ENCODE results near the gene CAVIN1. TPM values are rescaled to one million over a fixed set of nuclear protein-coding genes. Genes with fewer than 3 reads are reported as not detected.
A peak's percentile ranks its signal among the peaks of the same experiment; 100 is the strongest.

Gene CAVIN1, protein sequence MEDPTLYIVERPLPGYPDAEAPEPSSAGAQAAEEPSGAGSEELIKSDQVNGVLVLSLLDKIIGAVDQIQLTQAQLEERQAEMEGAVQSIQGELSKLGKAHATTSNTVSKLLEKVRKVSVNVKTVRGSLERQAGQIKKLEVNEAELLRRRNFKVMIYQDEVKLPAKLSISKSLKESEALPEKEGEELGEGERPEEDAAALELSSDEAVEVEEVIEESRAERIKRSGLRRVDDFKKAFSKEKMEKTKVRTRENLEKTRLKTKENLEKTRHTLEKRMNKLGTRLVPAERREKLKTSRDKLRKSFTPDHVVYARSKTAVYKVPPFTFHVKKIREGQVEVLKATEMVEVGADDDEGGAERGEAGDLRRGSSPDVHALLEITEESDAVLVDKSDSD
- polyA plus RNA-seq (2011; rRNA removed) (607 and 734 TPM in 2 replicates), polyA minus RNA-seq (2011; rRNA and poly(A)+ RNA removed) (370 and 420 TPM in 2 replicates)

DNA sequence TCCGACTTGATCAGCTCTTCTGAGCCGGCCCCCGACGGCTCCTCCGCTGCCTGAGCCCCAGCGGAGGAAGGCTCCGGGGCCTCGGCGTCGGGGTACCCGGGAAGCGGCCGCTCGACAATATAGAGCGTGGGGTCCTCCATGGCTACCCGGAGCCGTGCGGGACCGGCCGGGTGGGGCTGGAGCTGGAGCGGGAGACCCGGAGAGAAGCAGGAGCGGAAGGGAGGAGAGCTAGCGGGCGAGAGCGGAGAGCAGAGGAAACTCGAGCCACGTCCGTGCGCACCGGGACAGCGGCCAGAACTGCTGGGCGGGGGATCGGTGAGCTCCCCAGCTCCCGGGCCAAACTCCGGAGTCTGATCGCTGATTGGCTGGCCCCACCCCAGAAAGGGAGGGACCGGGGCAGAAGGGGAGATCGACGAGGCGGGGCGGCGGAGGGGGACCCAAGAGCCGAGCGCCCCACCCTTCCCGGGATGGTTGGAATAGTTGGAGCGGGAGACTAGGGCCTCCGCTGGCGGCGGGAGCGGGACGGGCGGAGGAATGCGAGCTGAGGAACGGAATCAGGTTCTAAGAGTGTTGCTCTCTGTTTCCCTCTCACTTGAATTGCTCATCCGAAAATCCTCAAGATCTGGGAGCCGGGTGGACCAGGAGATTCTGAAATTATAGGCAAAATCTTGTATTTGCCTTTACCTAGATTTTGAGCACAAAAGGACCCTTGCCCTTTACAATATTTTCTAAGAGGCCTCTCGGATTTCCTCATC is at the start of gene CAVIN1:
Gene CAVIN1, minus strand, starts transcription at position 299 of the 755 bp plus-strand sequence. Its CDS starts 159 bp downstream, at position 140.
- ChIA-PET CTCF (interaction anchor here (0.6 to 4.9 kb wide), 11 partner anchors 10 to 111 kb away, joined by 3 to 31 read pairs (median 3); partner anchors contain the start of gene STAT3), POLR2A (interaction anchor here (0.5 to 1.9 kb wide), 14 partner anchors 9 to 1904 kb away, joined by 3 to 31 read pairs (median 4); partner anchors contain the start of gene STAT3)
- TF ChIP-seq, protein P1, sequence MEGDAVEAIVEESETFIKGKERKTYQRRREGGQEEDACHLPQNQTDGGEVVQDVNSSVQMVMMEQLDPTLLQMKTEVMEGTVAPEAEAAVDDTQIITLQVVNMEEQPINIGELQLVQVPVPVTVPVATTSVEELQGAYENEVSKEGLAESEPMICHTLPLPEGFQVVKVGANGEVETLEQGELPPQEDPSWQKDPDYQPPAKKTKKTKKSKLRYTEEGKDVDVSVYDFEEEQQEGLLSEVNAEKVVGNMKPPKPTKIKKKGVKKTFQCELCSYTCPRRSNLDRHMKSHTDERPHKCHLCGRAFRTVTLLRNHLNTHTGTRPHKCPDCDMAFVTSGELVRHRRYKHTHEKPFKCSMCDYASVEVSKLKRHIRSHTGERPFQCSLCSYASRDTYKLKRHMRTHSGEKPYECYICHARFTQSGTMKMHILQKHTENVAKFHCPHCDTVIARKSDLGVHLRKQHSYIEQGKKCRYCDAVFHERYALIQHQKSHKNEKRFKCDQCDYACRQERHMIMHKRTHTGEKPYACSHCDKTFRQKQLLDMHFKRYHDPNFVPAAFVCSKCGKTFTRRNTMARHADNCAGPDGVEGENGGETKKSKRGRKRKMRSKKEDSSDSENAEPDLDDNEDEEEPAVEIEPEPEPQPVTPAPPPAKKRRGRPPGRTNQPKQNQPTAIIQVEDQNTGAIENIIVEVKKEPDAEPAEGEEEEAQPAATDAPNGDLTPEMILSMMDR (IDR thresholded peaks at IDR 0.05; ENCODE audit: insufficient read depth, low read depth, low read length), result no peak
- DNase-seq (ENCODE audit: low read depth), result peak; percentile 91
- Histone ChIP-seq H3K4me3 (ENCODE audit: low read depth, low read length) (peak within 1 kb of the TSS; percentile 64), H3K36me3 (ENCODE audit: control insufficient read depth, insufficient read depth, low read length) (no peaks in the 10 kb centered on the region), H3K27me3 (ENCODE audit: control insufficient read depth, insufficient read depth, low read length) (no peaks in the 10 kb centered on the region)

DNA sequence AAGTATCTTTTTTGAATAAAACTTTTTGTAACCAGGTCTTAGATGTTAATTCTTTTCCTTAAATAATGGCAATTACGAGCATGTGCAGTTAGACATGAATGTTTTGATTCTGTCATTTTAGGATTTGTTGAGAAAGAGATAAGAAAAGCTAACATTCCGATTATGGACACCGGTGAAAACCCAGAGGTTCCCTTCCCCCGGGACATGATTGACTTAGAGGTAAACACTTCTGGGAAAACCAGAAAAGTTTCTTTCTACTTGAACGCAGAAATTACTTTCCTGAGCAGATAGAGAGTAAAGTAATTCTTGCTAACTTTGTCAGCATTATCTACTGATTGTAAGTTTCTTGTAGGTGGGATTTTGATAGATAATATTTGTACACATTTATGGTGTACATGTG is 44.8 kb upstream of the CAVIN1 start:
- POLR2A ChIA-PET, result no interaction called here
- H3K36me3 ChIP-seq (ENCODE audit: control insufficient read depth, insufficient read depth, low read length), result peaks cover 8% of the 10 kb centered on the region
- CTCF ChIA-PET, result interaction anchor here (1.0 kb wide), 1 partner anchor 62 kb away, joined by 3 read pairs; no protein-coding TSS in a partner anchor
- DNase-seq (ENCODE audit: low read depth), result no peak
- no peaks in the 10 kb centered on the region for H3K27me3 ChIP-seq (ENCODE audit: control insufficient read depth, insufficient read depth, low read length)
- no peak overlapping the region for H3K4me3 ChIP-seq (ENCODE audit: low read depth, low read length)
- TF ChIP-seq, protein P1 (IDR thresholded peaks at IDR 0.05; ENCODE audit: insufficient read depth, low read depth, low read length), result no peak

DNA sequence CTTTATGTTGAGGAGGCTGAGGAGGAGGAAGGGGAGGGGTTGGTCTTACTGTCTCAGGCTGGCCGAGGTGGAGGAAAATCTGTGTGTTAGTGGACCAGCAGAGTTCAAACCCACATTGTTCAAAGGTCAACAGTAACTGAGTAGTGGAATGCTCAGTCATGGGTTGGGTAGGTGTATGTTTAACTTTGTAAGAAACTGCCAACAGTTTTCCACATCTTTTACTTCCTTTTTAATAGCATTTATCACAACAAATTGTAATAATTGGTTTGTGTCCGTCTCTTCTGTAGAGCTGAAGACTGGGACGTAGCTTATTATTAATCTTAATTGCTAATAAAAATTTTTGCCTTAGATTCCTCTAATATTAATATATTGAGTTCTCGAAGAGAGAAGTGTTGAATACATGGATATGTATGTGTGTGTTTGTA is 40.9 kb upstream of the CAVIN1 start:
- peaks cover 2% of the 10 kb centered on the region; the same call in 1 of the 2 replicates for H3K36me3 ChIP-seq (ENCODE audit: control insufficient read depth, insufficient read depth, low read length)
- CTCF ChIA-PET, result interaction anchor here (1.0 kb wide), 1 partner anchor 41 kb away, joined by 4 read pairs; the partner anchor contains the start of gene CAVIN1

DNA sequence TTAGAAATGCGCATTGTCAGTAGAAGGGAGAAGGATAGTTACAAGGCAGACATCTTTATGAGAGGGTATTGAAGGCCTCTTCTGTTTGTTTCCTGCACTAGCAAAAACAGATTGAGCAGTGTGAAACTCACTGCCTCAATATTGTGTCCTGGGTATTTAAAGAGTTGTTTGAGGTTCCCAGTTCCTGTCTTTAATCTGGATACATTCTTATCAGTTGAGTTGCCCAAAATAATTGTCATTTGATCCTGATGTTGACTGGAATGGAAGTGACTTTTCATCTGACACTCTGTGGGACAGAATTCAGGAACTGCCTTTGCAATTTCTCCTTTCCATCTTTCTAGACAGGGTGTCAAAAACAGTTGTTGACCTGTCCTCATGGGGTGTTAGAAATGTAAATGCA is 37.3 kb upstream of the CAVIN1 start:
- ChIA-PET CTCF (interaction anchor here (0.8 to 2.4 kb wide), 10 partner anchors 9 to 148 kb away, joined by 3 to 6 read pairs (median 4); no protein-coding TSS in a partner anchor), POLR2A (no interaction called here)
- Histone ChIP-seq H3K27me3 (ENCODE audit: control insufficient read depth, insufficient read depth, low read length) (no peaks in the 10 kb centered on the region), H3K4me3 (ENCODE audit: low read depth, low read length) (peak overlapping the region; percentile 81; the same call in 1 of the 2 replicates), H3K36me3 (ENCODE audit: control insufficient read depth, insufficient read depth, low read length) (no peaks in the 10 kb centered on the region)
- TF ChIP-seq, protein P1 (IDR thresholded peaks at IDR 0.05; ENCODE audit: insufficient read depth, low read depth, low read length), result no peak
- no peak for DNase-seq (ENCODE audit: low read depth)

More for the DNA sequence above, 40.9 kb upstream of the CAVIN1 start:
- DNase-seq (ENCODE audit: low read depth), result no peak
- Histone ChIP-seq H3K4me3 (ENCODE audit: low read depth, low read length) (no peak overlapping the region), H3K27me3 (ENCODE audit: control insufficient read depth, insufficient read depth, low read length) (no peaks in the 10 kb centered on the region)
- POLR2A ChIA-PET, result no interaction called here
- TF ChIP-seq, protein P1 (IDR thresholded peaks at IDR 0.05; ENCODE audit: insufficient read depth, low read depth, low read length), result no peak

All from BJ (cell line).